Measurements from ENCODE around the gene ABCB9.

- TF ChIP-seq CTCF (IDR thresholded peaks at IDR 0.05) (no peak), REST (IDR thresholded peaks at IDR 0.05; ENCODE audit: insufficient read depth in 1 of 2, low read depth in 2 of 2, low read length in 1 of 2) (no peak), POLR2AphosphoS5 (IDR thresholded peaks at IDR 0.05; ENCODE audit: low read depth, low read length) (no peak), SIN3A (IDR thresholded peaks at IDR 0.05; ENCODE audit: borderline replicate concordance, insufficient read depth, low read depth, low read length) (no peak)
These were observed 45.4 kb upstream of the ABCB9 start for GRCh38 chr12:123011701-123012100.
